GM23338 (cell line): ENCODE measurements around the gene SIRPG. TPM values are rescaled to one million over a fixed set of nuclear protein-coding genes. Genes with fewer than 3 reads are reported as not detected.

Source experiments
- ATAC-seq: fragments of 200-7000 bp; cut with Tn5 transposase; 3 replicates; pipeline ENCODE4 v1.9.1; 2020
- DNase-seq: peaks from one replicate; pipeline ENCODE4 v3.0.0-alpha.2; 2015; ENCODE audit warnings: low spot score
- H2AFZ ChIP-seq: fragments of 200-600 bp; sonication (generic); 2 replicates; pipeline ENCODE4 v1.8.0; 2016; ENCODE audit warnings: antibody characterized with exemption, mild to moderate bottlenecking, moderate library complexity
- H3F3A ChIP-seq: fragments of 200-600 bp; sonication (generic); replicated peaks from 2 replicates; pipeline ENCODE4 v1.8.0; 2017; ENCODE audit warnings: antibody characterized with exemption, mixed run types, low read depth
- H3K27ac ChIP-seq: fragments of 200-600 bp; sonication (generic); 2 replicates; pipeline ENCODE4 v1.6.1; 2016; ENCODE audit warnings: low read depth
- H3K27me3 ChIP-seq: fragments of 200-600 bp; sonication (generic); 2 replicates; pipeline ENCODE4 v1.8.0; 2016; ENCODE audit warnings: mild to moderate bottlenecking, mixed run types, moderate library complexity; ENCODE audit not compliant: insufficient read depth
- H3K36me3 ChIP-seq: fragments of 200-600 bp; sonication (generic); 2 replicates; pipeline ENCODE4 v1.8.0; 2016; ENCODE audit warnings: mild to moderate bottlenecking; ENCODE audit not compliant: insufficient read depth
- H3K4me1 ChIP-seq: fragments of 200-600 bp; sonication (generic); 2 replicates; pipeline ENCODE4 v1.8.0; 2016; ENCODE audit warnings: mild to moderate bottlenecking, moderate library complexity; ENCODE audit not compliant: insufficient read depth
- H3K4me2 ChIP-seq: fragments of 200-600 bp; sonication (generic); 2 replicates; pipeline ENCODE4 v1.7.1; 2017; ENCODE audit warnings: mixed run types
- H3K4me3 ChIP-seq: fragments of 200-600 bp; sonication (generic); 2 replicates; pipeline ENCODE4 v1.6.1; 2016; ENCODE audit warnings: mixed run types
- H3K79me2 ChIP-seq: fragments of 200-600 bp; sonication (generic); replicated peaks from 2 replicates; pipeline ENCODE4 v1.8.0; 2017; ENCODE audit warnings: mild to moderate bottlenecking; ENCODE audit not compliant: insufficient read depth
- H3K9me2 ChIP-seq: fragments of 200-600 bp; sonication (generic); 2 replicates; pipeline ENCODE4 v1.8.0; 2017; ENCODE audit not compliant: insufficient read depth
- H4K20me1 ChIP-seq: fragments of 200-600 bp; sonication (generic); replicated peaks from 2 replicates; pipeline ENCODE4 v1.8.0; 2017; ENCODE audit warnings: mild to moderate bottlenecking; ENCODE audit not compliant: insufficient read depth
- H3K27ac Mint-ChIP-seq: 2 replicates; pipeline ENCODE4 v1.8.0; 2020; ENCODE audit warnings: inconsistent platforms, mild to moderate bottlenecking, moderate library complexity, mixed read lengths
- H3K27me3 Mint-ChIP-seq: 3 replicates; pipeline ENCODE4 v1.8.0; 2022; ENCODE audit warnings: low read depth, mild to moderate bottlenecking, moderate library complexity, mixed read lengths, inconsistent platforms; ENCODE audit not compliant: insufficient read depth, poor library complexity
- H3K36me3 Mint-ChIP-seq: 3 replicates; pipeline ENCODE4 v1.8.0; 2021; ENCODE audit warnings: low read depth, mild to moderate bottlenecking, inconsistent platforms, moderate library complexity, mixed read lengths
- H3K4me1 Mint-ChIP-seq: 3 replicates; pipeline ENCODE4 v1.8.0; 2020; ENCODE audit warnings: mild to moderate bottlenecking, inconsistent platforms, mixed read lengths
- H3K4me3 Mint-ChIP-seq: 3 replicates; pipeline ENCODE4 v1.8.0; 2021; ENCODE audit warnings: moderate library complexity, mild to moderate bottlenecking, inconsistent platforms, mixed read lengths
- H3K9me3 Mint-ChIP-seq: 3 replicates; pipeline ENCODE4 v1.8.0; 2020; ENCODE audit warnings: moderate library complexity, mild to moderate bottlenecking, inconsistent platforms, mixed read lengths
- CREB1 ChIP-seq: fragments of 250-450 bp; sonication (Bioruptor Pico); IDR thresholded peaks from 2 replicates; pipeline ENCODE4 v1.5.0; 2020; ENCODE audit warnings: low read depth, mild to moderate bottlenecking, moderate library complexity
- EZH2 ChIP-seq: fragments of 200-600 bp; sonication (generic); IDR thresholded peaks from one replicate; pipeline ENCODE4 v1.8.0; 2017; ENCODE audit warnings: antibody characterized with exemption, mild to moderate bottlenecking, low read depth; ENCODE audit not compliant: unreplicated experiment
- EZH2phosphoT487 ChIP-seq: fragments of 200-600 bp; sonication (generic); IDR thresholded peaks from one replicate; pipeline ENCODE4 v1.8.1; 2018; ENCODE audit warnings: antibody characterized with exemption; ENCODE audit not compliant: unreplicated experiment
- JUNB ChIP-seq: IDR thresholded peaks from one replicate; pipeline ENCODE4 v1.6.1; 2016; ENCODE audit warnings: antibody characterized with exemption; ENCODE audit not compliant: unreplicated experiment
- NANOG ChIP-seq: IDR thresholded peaks from 2 replicates; pipeline ENCODE4 v1.6.1; 2016; ENCODE audit warnings: antibody characterized with exemption, borderline replicate concordance
- POLR2AphosphoS5 ChIP-seq: IDR thresholded peaks from 2 replicates; pipeline ENCODE4 v1.6.1; 2016; ENCODE audit warnings: antibody characterized with exemption, low read depth
- STAT1 ChIP-seq: IDR thresholded peaks from one replicate; pipeline ENCODE4 v1.6.1; 2016; ENCODE audit warnings: antibody characterized with exemption; ENCODE audit not compliant: unreplicated experiment
- ZNF114 ChIP-seq: fragments of 250-450 bp; sonication (Bioruptor Pico); IDR thresholded peaks from 2 replicates; pipeline ENCODE4 v1.5.0; 2020; ENCODE audit warnings: mild to moderate bottlenecking, moderate library complexity
- ZNF331 ChIP-seq: fragments of 250-450 bp; sonication (Bioruptor Pico); IDR thresholded peaks from 2 replicates; pipeline ENCODE4 v1.5.0; 2020; ENCODE audit warnings: low read depth, mild to moderate bottlenecking, moderate library complexity
- polyA plus RNA-seq: library from polyadenylated mRNA; unstranded; fragments of >200 nt; fragmentation: Nextera tagmentation; extraction: Ambion mirVana; gene quantifications from 2 replicates; pipeline ENCODE4 v1.2.1, GENCODE V29; 2016
- total RNA-seq: library from RNA; depleted of rRNA; stranded (reverse); fragments of >200 nt; shearing (Covaris generic); gene quantifications from 2 replicates; pipeline ENCODE4 v1.2.3, GENCODE V29; 2014
- TF ChIP-seq, protein P1 (sequence below): IDR thresholded peaks from one replicate; pipeline ENCODE4 v1.6.1; 2018; ENCODE audit warnings: antibody characterized with exemption; ENCODE audit not compliant: unreplicated experiment
- TF ChIP-seq, protein P2 (sequence below), 2 experiments: fragments of 200-600 bp in 1 of 2; sonication (generic) in 1 of 2; conservative IDR thresholded peaks; 2 replicates each; pipeline versions ENCODE4 v1.5.1 to v1.6.1; 2016 to 2017; ENCODE audit warnings: antibody characterized with exemption in 2 of 2, low read depth in 2 of 2, mild to moderate bottlenecking in 2 of 2, moderate library complexity in 1 of 2
- TF ChIP-seq, protein P3 (sequence below): IDR thresholded peaks from 2 replicates; pipeline ENCODE4 v1.6.1; 2016; ENCODE audit warnings: antibody characterized with exemption
- TF ChIP-seq, protein P4 (sequence below): fragments of 250-450 bp; sonication (Bioruptor Pico); IDR thresholded peaks from 2 replicates; pipeline ENCODE4 v1.5.0; 2020; ENCODE audit warnings: mild to moderate bottlenecking, moderate library complexity

Gene SIRPG
- total and polyA plus RNA-seq, 2 experiments from 2014 or later, result not detected

DNA sequence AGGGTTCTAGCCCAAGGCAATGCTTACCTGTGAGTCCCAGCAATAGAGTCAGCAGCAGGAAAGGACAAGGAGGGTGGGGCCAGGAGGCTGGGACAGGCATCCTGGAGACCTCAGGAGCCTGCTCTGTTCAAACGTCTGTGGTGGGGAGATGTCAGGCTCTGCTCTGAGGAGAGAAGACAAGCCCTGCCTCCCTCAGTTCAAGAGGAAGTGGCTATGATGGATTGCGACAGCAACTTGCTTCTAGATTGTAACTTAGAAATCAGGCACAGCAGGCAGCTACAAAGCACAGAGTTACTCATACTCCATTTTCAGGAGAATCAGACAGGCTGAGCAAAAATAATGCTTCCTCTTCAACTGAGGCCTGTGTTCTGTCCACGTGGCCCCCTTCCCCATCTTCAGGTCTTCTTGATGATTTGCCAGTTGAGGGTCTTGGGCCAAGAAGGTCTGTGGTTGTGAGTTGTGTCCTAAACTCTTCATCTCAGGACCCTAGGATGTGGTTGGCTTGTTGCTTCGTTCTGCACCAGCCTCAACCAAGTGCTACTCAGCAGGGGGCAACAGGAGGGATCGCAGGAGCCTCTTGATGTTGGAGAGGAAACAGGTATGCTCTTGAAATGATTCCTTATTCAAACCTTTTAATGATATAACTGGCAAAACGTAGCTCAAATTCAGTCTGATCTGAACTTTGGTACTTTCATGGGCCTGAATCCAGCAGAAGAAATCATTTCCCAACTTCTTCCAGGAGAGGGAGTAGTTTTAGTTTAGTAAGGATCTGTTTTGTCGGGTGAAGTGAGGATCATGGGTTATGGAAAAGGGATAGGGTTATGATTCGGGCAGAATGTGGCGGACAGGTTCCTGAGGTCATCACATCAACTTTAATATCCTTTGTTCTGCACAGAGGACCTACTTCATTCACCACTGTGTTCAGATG lies 68.8 kb downstream of the SIRPG start:
- Mint-ChIP-seq H3K4me3 (no peak overlapping the region), H3K27ac (no peak overlapping the region), H3K27me3 (no peaks in the 10 kb centered on the region), H3K36me3 (no peaks in the 10 kb centered on the region), H3K9me3 (no peaks in the 10 kb centered on the region), H3K4me1 (no peaks in the 10 kb centered on the region)
- Histone ChIP-seq H3K79me2 (no peaks in the 10 kb centered on the region), H3K9me2 (no peaks in the 10 kb centered on the region), H3K36me3 (no peaks in the 10 kb centered on the region), H3K4me3 (no peak overlapping the region), H2AFZ (no peak overlapping the region), H4K20me1 (no peaks in the 10 kb centered on the region), H3K4me1 (no peaks in the 10 kb centered on the region), H3K27ac (no peak overlapping the region), H3K27me3 (no peaks in the 10 kb centered on the region), H3K4me2 (no peak overlapping the region), H3F3A (no peaks in the 10 kb centered on the region)
- TF ChIP-seq ZNF114 (CRISPR knock-in tag) (no peak), EZH2 (no peak), EZH2phosphoT487 (no peak), ZNF331 (CRISPR knock-in tag) (no peak), STAT1 (no peak), CREB1 (no peak), JUNB (no peak), NANOG (no peak), POLR2AphosphoS5 (no peak)
- TF ChIP-seq, protein P1, sequence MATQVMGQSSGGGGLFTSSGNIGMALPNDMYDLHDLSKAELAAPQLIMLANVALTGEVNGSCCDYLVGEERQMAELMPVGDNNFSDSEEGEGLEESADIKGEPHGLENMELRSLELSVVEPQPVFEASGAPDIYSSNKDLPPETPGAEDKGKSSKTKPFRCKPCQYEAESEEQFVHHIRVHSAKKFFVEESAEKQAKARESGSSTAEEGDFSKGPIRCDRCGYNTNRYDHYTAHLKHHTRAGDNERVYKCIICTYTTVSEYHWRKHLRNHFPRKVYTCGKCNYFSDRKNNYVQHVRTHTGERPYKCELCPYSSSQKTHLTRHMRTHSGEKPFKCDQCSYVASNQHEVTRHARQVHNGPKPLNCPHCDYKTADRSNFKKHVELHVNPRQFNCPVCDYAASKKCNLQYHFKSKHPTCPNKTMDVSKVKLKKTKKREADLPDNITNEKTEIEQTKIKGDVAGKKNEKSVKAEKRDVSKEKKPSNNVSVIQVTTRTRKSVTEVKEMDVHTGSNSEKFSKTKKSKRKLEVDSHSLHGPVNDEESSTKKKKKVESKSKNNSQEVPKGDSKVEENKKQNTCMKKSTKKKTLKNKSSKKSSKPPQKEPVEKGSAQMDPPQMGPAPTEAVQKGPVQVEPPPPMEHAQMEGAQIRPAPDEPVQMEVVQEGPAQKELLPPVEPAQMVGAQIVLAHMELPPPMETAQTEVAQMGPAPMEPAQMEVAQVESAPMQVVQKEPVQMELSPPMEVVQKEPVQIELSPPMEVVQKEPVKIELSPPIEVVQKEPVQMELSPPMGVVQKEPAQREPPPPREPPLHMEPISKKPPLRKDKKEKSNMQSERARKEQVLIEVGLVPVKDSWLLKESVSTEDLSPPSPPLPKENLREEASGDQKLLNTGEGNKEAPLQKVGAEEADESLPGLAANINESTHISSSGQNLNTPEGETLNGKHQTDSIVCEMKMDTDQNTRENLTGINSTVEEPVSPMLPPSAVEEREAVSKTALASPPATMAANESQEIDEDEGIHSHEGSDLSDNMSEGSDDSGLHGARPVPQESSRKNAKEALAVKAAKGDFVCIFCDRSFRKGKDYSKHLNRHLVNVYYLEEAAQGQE, result no peak
- TF ChIP-seq, protein P2, sequence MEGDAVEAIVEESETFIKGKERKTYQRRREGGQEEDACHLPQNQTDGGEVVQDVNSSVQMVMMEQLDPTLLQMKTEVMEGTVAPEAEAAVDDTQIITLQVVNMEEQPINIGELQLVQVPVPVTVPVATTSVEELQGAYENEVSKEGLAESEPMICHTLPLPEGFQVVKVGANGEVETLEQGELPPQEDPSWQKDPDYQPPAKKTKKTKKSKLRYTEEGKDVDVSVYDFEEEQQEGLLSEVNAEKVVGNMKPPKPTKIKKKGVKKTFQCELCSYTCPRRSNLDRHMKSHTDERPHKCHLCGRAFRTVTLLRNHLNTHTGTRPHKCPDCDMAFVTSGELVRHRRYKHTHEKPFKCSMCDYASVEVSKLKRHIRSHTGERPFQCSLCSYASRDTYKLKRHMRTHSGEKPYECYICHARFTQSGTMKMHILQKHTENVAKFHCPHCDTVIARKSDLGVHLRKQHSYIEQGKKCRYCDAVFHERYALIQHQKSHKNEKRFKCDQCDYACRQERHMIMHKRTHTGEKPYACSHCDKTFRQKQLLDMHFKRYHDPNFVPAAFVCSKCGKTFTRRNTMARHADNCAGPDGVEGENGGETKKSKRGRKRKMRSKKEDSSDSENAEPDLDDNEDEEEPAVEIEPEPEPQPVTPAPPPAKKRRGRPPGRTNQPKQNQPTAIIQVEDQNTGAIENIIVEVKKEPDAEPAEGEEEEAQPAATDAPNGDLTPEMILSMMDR (conservative IDR thresholded peaks at IDR 0.05; ENCODE audit: low read depth in 2 of 2), result no peak
- TF ChIP-seq, protein P3, sequence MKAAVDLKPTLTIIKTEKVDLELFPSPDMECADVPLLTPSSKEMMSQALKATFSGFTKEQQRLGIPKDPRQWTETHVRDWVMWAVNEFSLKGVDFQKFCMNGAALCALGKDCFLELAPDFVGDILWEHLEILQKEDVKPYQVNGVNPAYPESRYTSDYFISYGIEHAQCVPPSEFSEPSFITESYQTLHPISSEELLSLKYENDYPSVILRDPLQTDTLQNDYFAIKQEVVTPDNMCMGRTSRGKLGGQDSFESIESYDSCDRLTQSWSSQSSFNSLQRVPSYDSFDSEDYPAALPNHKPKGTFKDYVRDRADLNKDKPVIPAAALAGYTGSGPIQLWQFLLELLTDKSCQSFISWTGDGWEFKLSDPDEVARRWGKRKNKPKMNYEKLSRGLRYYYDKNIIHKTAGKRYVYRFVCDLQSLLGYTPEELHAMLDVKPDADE, result no peak
- TF ChIP-seq, protein P4, sequence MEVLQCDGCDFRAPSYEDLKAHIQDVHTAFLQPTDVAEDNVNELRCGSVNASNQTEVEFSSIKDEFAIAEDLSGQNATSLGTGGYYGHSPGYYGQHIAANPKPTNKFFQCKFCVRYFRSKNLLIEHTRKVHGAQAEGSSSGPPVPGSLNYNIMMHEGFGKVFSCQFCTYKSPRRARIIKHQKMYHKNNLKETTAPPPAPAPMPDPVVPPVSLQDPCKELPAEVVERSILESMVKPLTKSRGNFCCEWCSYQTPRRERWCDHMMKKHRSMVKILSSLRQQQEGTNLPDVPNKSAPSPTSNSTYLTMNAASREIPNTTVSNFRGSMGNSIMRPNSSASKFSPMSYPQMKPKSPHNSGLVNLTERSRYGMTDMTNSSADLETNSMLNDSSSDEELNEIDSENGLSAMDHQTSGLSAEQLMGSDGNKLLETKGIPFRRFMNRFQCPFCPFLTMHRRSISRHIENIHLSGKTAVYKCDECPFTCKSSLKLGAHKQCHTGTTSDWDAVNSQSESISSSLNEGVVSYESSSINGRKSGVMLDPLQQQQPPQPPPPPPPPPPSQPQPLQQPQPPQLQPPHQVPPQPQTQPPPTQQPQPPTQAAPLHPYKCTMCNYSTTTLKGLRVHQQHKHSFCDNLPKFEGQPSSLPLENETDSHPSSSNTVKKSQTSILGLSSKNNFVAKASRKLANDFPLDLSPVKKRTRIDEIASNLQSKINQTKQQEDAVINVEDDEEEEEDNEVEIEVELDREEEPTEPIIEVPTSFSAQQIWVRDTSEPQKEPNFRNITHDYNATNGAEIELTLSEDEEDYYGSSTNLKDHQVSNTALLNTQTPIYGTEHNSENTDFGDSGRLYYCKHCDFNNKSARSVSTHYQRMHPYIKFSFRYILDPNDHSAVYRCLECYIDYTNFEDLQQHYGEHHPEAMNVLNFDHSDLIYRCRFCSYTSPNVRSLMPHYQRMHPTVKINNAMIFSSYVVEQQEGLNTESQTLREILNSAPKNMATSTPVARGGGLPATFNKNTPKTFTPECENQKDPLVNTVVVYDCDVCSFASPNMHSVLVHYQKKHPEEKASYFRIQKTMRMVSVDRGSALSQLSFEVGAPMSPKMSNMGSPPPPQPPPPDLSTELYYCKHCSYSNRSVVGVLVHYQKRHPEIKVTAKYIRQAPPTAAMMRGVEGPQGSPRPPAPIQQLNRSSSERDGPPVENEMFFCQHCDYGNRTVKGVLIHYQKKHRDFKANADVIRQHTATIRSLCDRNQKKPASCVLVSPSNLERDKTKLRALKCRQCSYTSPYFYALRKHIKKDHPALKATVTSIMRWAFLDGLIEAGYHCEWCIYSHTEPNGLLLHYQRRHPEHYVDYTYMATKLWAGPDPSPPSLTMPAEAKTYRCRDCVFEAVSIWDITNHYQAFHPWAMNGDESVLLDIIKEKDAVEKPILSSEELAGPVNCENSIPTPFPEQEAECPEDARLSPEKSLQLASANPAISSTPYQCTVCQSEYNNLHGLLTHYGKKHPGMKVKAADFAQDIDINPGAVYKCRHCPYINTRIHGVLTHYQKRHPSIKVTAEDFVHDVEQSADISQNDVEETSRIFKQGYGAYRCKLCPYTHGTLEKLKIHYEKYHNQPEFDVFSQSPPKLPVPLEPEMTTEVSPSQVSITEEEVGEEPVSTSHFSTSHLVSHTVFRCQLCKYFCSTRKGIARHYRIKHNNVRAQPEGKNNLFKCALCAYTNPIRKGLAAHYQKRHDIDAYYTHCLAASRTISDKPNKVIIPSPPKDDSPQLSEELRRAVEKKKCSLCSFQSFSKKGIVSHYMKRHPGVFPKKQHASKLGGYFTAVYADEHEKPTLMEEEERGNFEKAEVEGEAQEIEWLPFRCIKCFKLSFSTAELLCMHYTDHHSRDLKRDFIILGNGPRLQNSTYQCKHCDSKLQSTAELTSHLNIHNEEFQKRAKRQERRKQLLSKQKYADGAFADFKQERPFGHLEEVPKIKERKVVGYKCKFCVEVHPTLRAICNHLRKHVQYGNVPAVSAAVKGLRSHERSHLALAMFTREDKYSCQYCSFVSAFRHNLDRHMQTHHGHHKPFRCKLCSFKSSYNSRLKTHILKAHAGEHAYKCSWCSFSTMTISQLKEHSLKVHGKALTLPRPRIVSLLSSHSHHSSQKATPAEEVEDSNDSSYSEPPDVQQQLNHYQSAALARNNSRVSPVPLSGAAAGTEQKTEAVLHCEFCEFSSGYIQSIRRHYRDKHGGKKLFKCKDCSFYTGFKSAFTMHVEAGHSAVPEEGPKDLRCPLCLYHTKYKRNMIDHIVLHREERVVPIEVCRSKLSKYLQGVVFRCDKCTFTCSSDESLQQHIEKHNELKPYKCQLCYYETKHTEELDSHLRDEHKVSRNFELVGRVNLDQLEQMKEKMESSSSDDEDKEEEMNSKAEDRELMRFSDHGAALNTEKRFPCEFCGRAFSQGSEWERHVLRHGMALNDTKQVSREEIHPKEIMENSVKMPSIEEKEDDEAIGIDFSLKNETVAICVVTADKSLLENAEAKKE, result no peak
- no peak for DNase-seq
- ATAC-seq, result no peak
